ENCODE measurements around the gene SLC6A16.

DNA sequence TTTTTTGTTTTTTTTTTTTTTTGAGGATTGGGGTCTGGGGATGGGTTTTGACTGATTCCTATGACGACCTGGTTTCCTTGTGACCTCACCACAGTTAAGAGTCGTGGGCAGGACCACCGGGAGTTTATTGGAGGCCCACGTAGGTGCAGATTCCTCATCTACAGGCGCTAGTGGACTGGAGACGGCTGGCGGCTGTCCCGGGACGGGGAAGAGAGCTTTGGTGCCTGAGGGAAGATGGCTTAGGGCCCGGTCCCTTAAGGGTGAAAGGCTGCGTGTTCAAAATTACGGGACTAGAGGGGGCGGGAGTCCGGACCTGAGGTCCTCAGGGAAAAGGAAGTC is 37.9 kb upstream of the SLC6A16 start:
- TF ChIP-seq EZH2 (IDR thresholded peaks at IDR 0.05) (no peak), POLR2AphosphoS5 (IDR thresholded peaks at IDR 0.05; ENCODE audit: borderline replicate concordance, low read depth, low read length) (no peak)
